Measurements from ENCODE around the gene NMNAT1. TPM values are rescaled to one million over a fixed set of nuclear protein-coding genes. Genes with fewer than 3 reads are reported as not detected.

The NMNAT1 gene
- total RNA-seq, 1 donor from 2014 or later: 17.2 TPM

DNA sequence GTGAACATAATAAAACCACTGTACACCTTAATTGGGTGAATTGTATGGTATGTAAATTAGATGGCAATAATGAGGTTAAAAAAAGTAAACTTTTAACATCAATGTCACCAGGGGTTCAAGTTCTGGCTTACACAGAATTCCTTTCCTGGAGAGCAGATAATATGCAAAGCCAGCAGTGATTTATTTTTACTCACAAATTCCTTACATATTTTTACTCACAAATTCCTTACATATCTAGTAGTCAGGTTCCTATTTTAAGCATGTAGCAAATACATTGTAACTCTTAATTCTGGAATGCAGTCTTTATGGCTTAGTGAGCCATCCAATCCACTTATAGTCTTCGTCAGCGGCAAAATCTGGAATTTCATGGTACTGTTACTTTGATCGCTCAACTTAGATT lies 88.2 kb downstream of the NMNAT1 start:
- Histone ChIP-seq H3K27me3 (ENCODE audit: control insufficient read depth in 3 of 3, insufficient read depth in 3 of 3, low read length in 3 of 3) (no peaks in the 10 kb centered on the region), H3K36me3 (ENCODE audit: control insufficient read depth in 3 of 3, insufficient read depth in 3 of 3, low read length in 3 of 3) (peaks cover 0 to 3% (median 0%) of the 10 kb centered on the region in 3 donors), H3K4me3 (ENCODE audit: low read length in 3 of 3) (no peak overlapping the region), H3K4me1 (ENCODE audit: control insufficient read depth in 3 of 3, insufficient read depth in 3 of 3, low read length in 3 of 3) (peaks cover 13 to 21% (median 13%) of the 10 kb centered on the region in 3 donors), H3K27ac (ENCODE audit: low read depth, low read length) (no peak overlapping the region), H3K9ac (ENCODE audit: low read depth in 1 of 3, low read length in 3 of 3) (no peak overlapping the region), H3K9me3 (ENCODE audit: control insufficient read depth in 3 of 3, low read length in 3 of 3) (no peaks in the 10 kb centered on the region)

DNA sequence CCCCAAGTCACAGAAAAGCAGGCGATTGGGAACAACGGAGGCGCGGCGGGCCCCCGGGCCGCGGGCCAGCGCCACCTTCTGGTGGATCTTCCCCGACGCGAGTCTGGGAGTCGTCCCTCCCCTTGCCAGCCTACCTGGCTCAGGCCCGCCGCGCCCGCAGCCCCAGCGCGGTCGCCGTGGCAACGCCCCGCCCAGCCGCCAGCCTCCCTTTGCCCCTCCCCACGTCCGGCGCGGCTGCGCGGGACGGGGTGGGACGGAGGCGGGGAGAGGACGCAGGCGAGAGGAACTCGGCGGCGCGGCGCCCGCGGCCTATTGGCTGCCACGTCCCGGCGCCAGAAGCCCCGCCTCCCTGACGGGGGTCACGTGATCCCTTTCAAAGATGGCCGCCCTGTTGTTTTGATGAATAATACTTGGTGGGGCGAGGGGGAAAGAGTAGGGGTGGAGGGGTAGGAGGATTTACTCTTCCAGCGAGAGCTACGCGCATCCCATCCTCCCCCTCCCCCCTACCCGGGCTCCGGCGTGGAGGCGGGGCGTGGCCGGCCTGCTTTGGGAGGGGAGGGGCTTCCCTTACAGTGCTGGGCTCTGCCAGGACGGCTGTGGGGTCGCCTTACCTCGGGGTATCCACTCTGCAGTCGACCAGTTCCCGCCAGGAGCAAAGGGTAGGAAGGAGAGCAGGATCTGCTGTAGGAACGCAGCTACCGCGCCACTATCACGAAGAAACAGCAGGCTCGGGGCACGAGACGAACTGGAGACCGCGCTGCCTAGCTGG lies 89.5 kb downstream of the NMNAT1 start, which contains the start of gene UBE4B:
TSS of gene UBE4B (plus strand) at position 369 of the 769 bp plus-strand sequence. CDS start 713 bp downstream, outside the sequence.
- peak within 1 kb of the TSS; percentile 99 for H3K27ac ChIP-seq (ENCODE audit: low read depth, low read length)
- H3K27me3 ChIP-seq (ENCODE audit: control insufficient read depth in 3 of 3, insufficient read depth in 3 of 3, low read length in 3 of 3): no peaks in the 10 kb centered on the region
- no peaks in the 10 kb centered on the region for H3K9me3 ChIP-seq (ENCODE audit: control insufficient read depth in 3 of 3, low read length in 3 of 3)
- peak within 1 kb of the TSS; percentile 99 for H3K9ac ChIP-seq (ENCODE audit: low read depth in 1 of 3, low read length in 3 of 3)
- peaks cover 13 to 21% (median 13%) of the 10 kb centered on the region in 3 donors for H3K4me1 ChIP-seq (ENCODE audit: control insufficient read depth in 3 of 3, insufficient read depth in 3 of 3, low read length in 3 of 3)
- peak within 1 kb of the TSS; percentile 98 to 100 (median 98) for H3K4me3 ChIP-seq (ENCODE audit: low read length in 3 of 3)
- H3K36me3 ChIP-seq (ENCODE audit: control insufficient read depth in 3 of 3, insufficient read depth in 3 of 3, low read length in 3 of 3): peaks cover 0 to 11% (median 3%) of the 10 kb centered on the region in 3 donors

DNA sequence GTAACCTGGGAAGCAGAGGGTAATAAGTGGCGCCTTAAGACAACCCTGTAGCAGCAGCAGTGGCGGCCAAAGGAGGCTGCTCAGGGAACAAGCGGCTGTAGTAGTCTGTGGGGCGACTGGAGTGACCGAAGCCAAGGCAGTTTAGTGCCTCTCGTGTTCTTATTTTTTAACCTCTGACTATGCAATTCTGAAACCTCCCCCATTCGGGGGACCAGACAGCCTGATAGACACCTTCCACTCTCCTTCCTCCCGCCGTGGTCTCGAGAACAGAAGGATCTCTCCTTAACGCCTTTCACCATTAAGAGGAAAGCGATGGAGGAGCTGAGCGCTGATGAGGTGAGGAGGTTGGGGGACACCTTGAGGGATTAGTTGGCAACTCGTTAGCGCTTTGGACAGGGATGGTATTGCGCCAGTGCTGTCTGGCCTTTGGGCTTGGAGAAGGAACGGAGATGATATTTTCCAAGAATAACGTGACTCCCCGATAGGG lies 90.1 kb downstream of the NMNAT1 start:
- Histone ChIP-seq H3K4me3 (ENCODE audit: low read length in 3 of 3) (peak overlapping the region; percentile 98 to 100 (median 98)), H3K36me3 (ENCODE audit: control insufficient read depth in 3 of 3, insufficient read depth in 3 of 3, low read length in 3 of 3) (peaks cover 2 to 12% (median 3%) of the 10 kb centered on the region in 3 donors), H3K9me3 (ENCODE audit: control insufficient read depth in 3 of 3, low read length in 3 of 3) (no peaks in the 10 kb centered on the region), H3K27ac (ENCODE audit: low read depth, low read length) (peak overlapping the region; percentile 99), H3K9ac (ENCODE audit: low read depth in 1 of 3, low read length in 3 of 3) (peak overlapping the region; percentile 99), H3K27me3 (ENCODE audit: control insufficient read depth in 3 of 3, insufficient read depth in 3 of 3, low read length in 3 of 3) (no peaks in the 10 kb centered on the region), H3K4me1 (ENCODE audit: control insufficient read depth in 3 of 3, insufficient read depth in 3 of 3, low read length in 3 of 3) (peaks cover 13 to 21% (median 13%) of the 10 kb centered on the region in 3 donors)

Small RNA genes lying within 50 kb of the gene (small RNA-seq; reads per million reads assigned to genes)
- gene MIR5697: not detected

Other genes starting within 250 kb of the NMNAT1 start
- 51.1 TPM for gene CLSTN1, start 119.5 kb upstream of the NMNAT1 start, total RNA-seq
- gene CTNNBIP1, start 33.2 kb upstream of the NMNAT1 start, total RNA-seq: 32.4 TPM
- gene LZIC, start 84 bp upstream of the NMNAT1 start, total RNA-seq: 42.3 TPM
- gene RBP7, start 53.8 kb downstream of the NMNAT1 start, total RNA-seq: 11.0 TPM
- gene UBE4B, start 89.5 kb downstream of the NMNAT1 start, total RNA-seq: 25.1 TPM

Data from skeletal muscle tissue (tissue), 5 donors.